ENCODE measurements around the gene NAT9. TPM values are rescaled to one million over a fixed set of nuclear protein-coding genes. Genes with fewer than 3 reads are reported as not detected.

NAT9 gene
- total and polyA plus RNA-seq, 4 donors: 12.1 to 59.9 (median 45.4) TPM

DNA sequence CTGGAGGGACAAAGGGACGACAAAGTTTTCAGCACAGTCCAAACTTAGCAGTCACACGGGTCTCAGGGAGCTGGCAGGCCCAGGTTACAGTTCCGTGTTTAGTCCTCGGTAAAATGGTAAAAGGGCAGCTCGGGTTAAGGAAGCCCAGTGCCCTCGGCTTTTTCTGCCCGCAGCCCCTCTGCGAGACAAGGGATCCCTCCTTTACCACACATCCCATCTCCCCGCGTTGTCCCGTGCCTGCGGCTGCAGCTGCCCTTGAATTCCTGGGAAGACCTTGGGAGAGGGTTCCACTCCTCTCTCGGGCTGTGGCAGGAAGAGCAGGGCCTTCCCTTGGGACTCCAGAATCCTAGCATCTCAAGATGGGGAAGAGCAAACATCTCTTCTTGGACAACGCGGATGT is 46.3 kb downstream of the NAT9 start:
- no peaks in the 10 kb centered on the region for H3K27me3 ChIP-seq (ENCODE audit: control insufficient read depth in 1 of 2, insufficient read depth in 2 of 2, low read length in 1 of 2)
- H3K36me3 ChIP-seq (ENCODE audit: control insufficient read depth in 1 of 2, insufficient read depth in 2 of 2, low read length in 1 of 2): no peaks in the 10 kb centered on the region
- DNase-seq (no peak), ATAC-seq (ENCODE audit: low FRiP score) (no peak)
- no peak overlapping the region for H3K27ac ChIP-seq (ENCODE audit: low read depth in 1 of 2, low read length in 2 of 2)
- H3K9me3 ChIP-seq (ENCODE audit: control insufficient read depth, low read length): no peaks in the 10 kb centered on the region
- no peak overlapping the region for H3K4me3 ChIP-seq (ENCODE audit: low read length in 2 of 2)
- intact Hi-C loops (cut with DNase I): no loop called here
- 70 to 80% methylated on average over 15 of the region's 15 CpGs for WGBS, 2 donors
- H3K4me1 ChIP-seq (ENCODE audit: control insufficient read depth in 1 of 2, insufficient read depth in 2 of 2, low read length in 2 of 2): no peaks in the 10 kb centered on the region

DNA sequence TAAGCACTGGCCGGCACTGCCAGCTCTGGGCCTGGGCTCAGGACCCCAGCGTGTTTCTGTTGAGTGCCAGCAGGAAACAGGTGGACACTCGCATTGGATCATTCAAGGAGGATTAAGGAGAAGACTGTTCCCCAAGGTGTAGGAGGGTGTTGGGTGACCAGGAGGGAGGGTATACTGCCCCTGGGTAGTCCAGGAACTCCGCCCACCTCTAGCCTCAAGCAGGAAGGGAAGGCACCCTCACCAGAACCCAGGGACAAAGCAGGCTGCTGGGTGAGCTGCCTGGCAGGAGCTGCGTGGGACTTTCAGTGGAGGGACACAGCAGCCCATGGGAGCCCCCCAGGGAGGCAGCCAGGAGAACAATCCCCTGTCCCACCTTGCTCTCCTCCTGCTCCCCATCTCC is 46.8 kb downstream of the NAT9 start:
- no peaks in the 10 kb centered on the region for H3K36me3 ChIP-seq (ENCODE audit: control insufficient read depth in 1 of 2, insufficient read depth in 2 of 2, low read length in 1 of 2)
- intact Hi-C loops (cut with DNase I): no loop called here
- no peaks in the 10 kb centered on the region for H3K4me1 ChIP-seq (ENCODE audit: control insufficient read depth in 1 of 2, insufficient read depth in 2 of 2, low read length in 2 of 2)
- H3K27ac ChIP-seq (ENCODE audit: low read depth in 1 of 2, low read length in 2 of 2): no peak overlapping the region
- no peak for DNase-seq
- H3K27me3 ChIP-seq (ENCODE audit: control insufficient read depth in 1 of 2, insufficient read depth in 2 of 2, low read length in 1 of 2): no peaks in the 10 kb centered on the region
- WGBS, 2 donors: 91 to 96% methylated on average over 5 of the region's 5 CpGs
- H3K4me3 ChIP-seq (ENCODE audit: low read length in 2 of 2): no peak overlapping the region
- H3K9me3 ChIP-seq (ENCODE audit: control insufficient read depth, low read length): no peaks in the 10 kb centered on the region
- no peak for ATAC-seq (ENCODE audit: low FRiP score)

DNA sequence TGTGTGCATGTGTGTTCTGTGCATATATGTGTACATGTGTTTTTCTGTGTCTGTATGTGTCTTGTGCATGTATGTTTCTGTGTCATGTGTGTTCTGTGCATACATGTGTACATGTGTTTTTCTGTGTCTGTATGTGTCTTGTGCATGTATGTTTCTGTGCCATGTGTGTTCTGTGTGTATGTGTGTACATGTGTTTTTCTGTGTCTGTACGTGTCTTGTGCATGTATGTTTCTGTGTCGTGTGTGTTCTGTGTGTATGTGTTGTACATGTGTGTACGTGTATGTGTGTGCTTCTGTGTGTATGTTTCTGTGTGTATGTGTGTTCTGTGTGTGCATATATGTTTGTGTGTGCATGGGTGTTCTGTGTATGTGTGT is 47.5 kb downstream of the NAT9 start:
- intact Hi-C loops (cut with DNase I): no loop called here
- no peaks in the 10 kb centered on the region for H3K27me3 ChIP-seq (ENCODE audit: control insufficient read depth in 1 of 2, insufficient read depth in 2 of 2, low read length in 1 of 2)
- no peaks in the 10 kb centered on the region for H3K9me3 ChIP-seq (ENCODE audit: control insufficient read depth, low read length)
- no peak for DNase-seq
- WGBS, 2 donors: 91 to 92% methylated on average over 3 of the region's 3 CpGs
- no peak overlapping the region for H3K27ac ChIP-seq (ENCODE audit: low read depth in 1 of 2, low read length in 2 of 2)
- H3K4me3 ChIP-seq (ENCODE audit: low read length in 2 of 2): no peak overlapping the region
- no peak for ATAC-seq (ENCODE audit: low FRiP score)
- no peaks in the 10 kb centered on the region for H3K36me3 ChIP-seq (ENCODE audit: control insufficient read depth in 1 of 2, insufficient read depth in 2 of 2, low read length in 1 of 2)
- no peaks in the 10 kb centered on the region for H3K4me1 ChIP-seq (ENCODE audit: control insufficient read depth in 1 of 2, insufficient read depth in 2 of 2, low read length in 2 of 2)

DNA sequence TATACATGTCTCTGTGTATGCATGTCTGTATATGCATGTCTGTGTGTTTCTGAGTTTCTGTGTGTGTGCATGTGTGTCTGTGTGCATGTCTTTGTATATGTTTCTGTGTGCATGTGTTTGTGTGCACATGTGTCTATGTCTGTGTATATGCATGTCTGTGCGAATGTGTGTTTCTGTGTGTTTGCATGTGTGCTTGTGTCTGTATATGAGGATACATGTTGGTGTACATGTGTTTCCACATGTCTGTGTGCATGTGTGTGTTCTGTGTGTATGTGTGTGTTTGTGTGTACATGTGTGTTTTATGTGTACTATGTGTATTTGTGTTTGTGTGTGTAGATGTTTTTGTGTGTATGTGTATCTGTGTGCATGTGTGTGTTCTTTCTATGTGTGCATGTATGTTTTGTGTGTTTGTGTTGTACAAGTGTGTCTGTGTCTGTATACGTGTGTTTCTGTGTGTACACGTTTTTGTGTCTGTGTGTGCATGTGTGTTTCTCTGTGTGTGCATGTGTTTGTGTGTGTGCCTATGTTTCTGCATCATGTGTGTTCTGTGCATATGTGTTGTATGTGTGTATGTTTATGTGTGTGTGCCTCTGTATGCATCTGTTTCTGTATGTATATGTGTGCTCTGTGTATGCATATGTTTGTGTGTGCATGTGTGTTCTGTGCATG is 48.0 kb downstream of the NAT9 start:
- H3K4me1 ChIP-seq (ENCODE audit: control insufficient read depth in 1 of 2, insufficient read depth in 2 of 2, low read length in 2 of 2): no peaks in the 10 kb centered on the region
- H3K4me3 ChIP-seq (ENCODE audit: low read length in 2 of 2): no peak overlapping the region
- ATAC-seq (ENCODE audit: low FRiP score) (no peak), DNase-seq (no peak)
- intact Hi-C loops (cut with DNase I): no loop called here
- 88 to 92% methylated on average over 3 of the region's 3 CpGs for WGBS, 2 donors
- no peaks in the 10 kb centered on the region for H3K36me3 ChIP-seq (ENCODE audit: control insufficient read depth in 1 of 2, insufficient read depth in 2 of 2, low read length in 1 of 2)
- no peak overlapping the region for H3K27ac ChIP-seq (ENCODE audit: low read depth in 1 of 2, low read length in 2 of 2)
- no peaks in the 10 kb centered on the region for H3K9me3 ChIP-seq (ENCODE audit: control insufficient read depth, low read length)
- no peaks in the 10 kb centered on the region for H3K27me3 ChIP-seq (ENCODE audit: control insufficient read depth in 1 of 2, insufficient read depth in 2 of 2, low read length in 1 of 2)

DNA sequence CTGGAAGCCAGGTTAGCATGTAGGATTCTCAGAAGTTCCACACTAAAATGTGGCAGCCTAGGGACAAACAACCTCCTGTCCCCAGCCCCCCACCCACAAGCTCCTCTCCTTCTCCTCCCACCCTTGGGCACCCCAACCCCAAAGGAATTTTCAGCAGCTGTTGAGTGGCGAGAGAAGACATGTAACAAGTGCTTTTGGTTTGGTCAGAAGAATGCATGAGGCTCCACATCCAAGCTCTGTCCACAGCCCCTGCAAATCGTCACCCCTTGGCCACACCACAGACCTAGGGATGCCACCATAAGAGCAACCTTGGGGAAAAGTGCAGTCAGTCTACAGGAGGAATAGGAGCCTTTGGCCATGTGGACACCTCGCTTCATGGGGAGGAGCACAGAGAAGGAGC is 51.0 kb downstream of the NAT9 start:
- DNase-seq (no peak), ATAC-seq (ENCODE audit: low FRiP score) (no peak)
- Histone ChIP-seq H3K4me1 (ENCODE audit: control insufficient read depth in 1 of 2, insufficient read depth in 2 of 2, low read length in 2 of 2) (no peaks in the 10 kb centered on the region), H3K27ac (ENCODE audit: low read depth in 1 of 2, low read length in 2 of 2) (no peak overlapping the region), H3K4me3 (ENCODE audit: low read length in 2 of 2) (no peak overlapping the region), H3K27me3 (ENCODE audit: control insufficient read depth in 1 of 2, insufficient read depth in 2 of 2, low read length in 1 of 2) (peaks cover 0 to 2% of the 10 kb centered on the region in 2 donors), H3K9me3 (ENCODE audit: control insufficient read depth, low read length) (peaks cover 6% of the 10 kb centered on the region), H3K36me3 (ENCODE audit: control insufficient read depth in 1 of 2, insufficient read depth in 2 of 2, low read length in 1 of 2) (no peaks in the 10 kb centered on the region)
- WGBS, 2 donors: 80 to 84% methylated on average over 3 of the region's 3 CpGs
- intact Hi-C loops (cut with DNase I): no loop called here

DNA sequence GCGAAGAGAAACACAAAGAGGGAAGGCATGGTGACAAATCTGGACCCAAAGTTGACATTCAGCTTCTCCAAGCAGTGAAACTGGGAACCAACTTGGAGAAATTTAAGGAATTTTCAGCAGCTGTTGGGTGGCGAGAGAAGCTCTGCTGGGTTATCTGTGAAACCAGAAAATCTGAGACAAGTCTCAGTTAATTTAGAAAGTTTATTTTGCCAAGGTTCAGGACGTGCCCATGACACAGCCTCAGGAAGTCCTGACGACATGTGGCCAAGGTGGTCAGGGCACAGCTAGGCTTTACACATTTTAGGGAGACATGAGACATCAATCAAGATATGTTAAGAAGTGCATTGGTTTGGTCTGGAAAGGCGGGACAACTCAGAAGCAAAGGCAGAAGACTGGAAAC is 52.3 kb downstream of the NAT9 start:
- Histone ChIP-seq H3K27me3 (ENCODE audit: control insufficient read depth in 1 of 2, insufficient read depth in 2 of 2, low read length in 1 of 2) (peaks cover 0 to 2% of the 10 kb centered on the region in 2 donors), H3K4me1 (ENCODE audit: control insufficient read depth in 1 of 2, insufficient read depth in 2 of 2, low read length in 2 of 2) (no peaks in the 10 kb centered on the region), H3K27ac (ENCODE audit: low read depth in 1 of 2, low read length in 2 of 2) (no peak overlapping the region), H3K36me3 (ENCODE audit: control insufficient read depth in 1 of 2, insufficient read depth in 2 of 2, low read length in 1 of 2) (no peaks in the 10 kb centered on the region), H3K4me3 (ENCODE audit: low read length in 2 of 2) (no peak overlapping the region), H3K9me3 (ENCODE audit: control insufficient read depth, low read length) (peaks cover 6% of the 10 kb centered on the region)
- DNase-seq: no peak
- no peak for ATAC-seq (ENCODE audit: low FRiP score)
- 42 to 53% methylated on average over 5 of the region's 5 CpGs for WGBS, 2 donors
- intact Hi-C loops (cut with DNase I): no loop called here

DNA sequence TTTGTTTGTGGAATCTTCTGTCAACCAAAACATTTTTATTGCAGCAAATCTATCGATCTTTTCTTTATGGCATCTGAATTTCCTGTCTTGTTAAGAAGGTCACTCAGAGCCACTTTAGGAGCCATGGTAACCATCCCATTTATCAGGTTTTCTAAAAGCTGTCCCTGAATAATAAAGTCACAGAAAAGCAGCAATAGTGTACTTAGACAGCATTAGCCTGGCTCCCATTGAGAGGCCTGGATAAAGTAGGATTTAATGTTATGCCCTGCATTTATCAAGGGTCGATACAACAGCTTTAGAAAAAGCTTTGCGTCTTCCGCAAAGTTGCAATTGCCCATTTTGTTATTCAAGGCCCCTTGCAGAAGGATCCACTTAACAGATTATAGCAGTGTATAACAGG is 53.4 kb downstream of the NAT9 start:
- WGBS, 2 donors: 72 to 83% methylated on average over 4 of the region's 4 CpGs
- no peak overlapping the region for H3K27ac ChIP-seq (ENCODE audit: low read depth in 1 of 2, low read length in 2 of 2)
- H3K36me3 ChIP-seq (ENCODE audit: control insufficient read depth in 1 of 2, insufficient read depth in 2 of 2, low read length in 1 of 2): no peaks in the 10 kb centered on the region
- ATAC-seq (ENCODE audit: low FRiP score) (no peak), DNase-seq (no peak)
- H3K4me3 ChIP-seq (ENCODE audit: low read length in 2 of 2): no peak overlapping the region
- H3K4me1 ChIP-seq (ENCODE audit: control insufficient read depth in 1 of 2, insufficient read depth in 2 of 2, low read length in 2 of 2): no peaks in the 10 kb centered on the region
- peaks cover 0 to 2% of the 10 kb centered on the region in 2 donors for H3K27me3 ChIP-seq (ENCODE audit: control insufficient read depth in 1 of 2, insufficient read depth in 2 of 2, low read length in 1 of 2)
- H3K9me3 ChIP-seq (ENCODE audit: control insufficient read depth, low read length): peaks cover 6% of the 10 kb centered on the region
- intact Hi-C loops (cut with DNase I): no loop called here

Small RNA genes lying within 50 kb of the gene (microRNA-seq; reads per million reads assigned to microRNA genes)
- 8.9 to 141 reads per million in 2 donors for gene MIR3615

Other genes with a start within 250 kb of the NAT9 start
- gene CD300LB, start 244.9 kb downstream of the NAT9 start, total RNA-seq: 1 to 10 TPM; 1.3 to 1.6 TPM
- 1 to 10 TPM in 1 of 2 donors, not detected in 1; 1.1 TPM for gene CD300LB, start 244.9 kb downstream of the NAT9 start, polyA plus RNA-seq
- 1 to 10 TPM; 2.2 to 2.9 TPM for gene CD300C, start 230.2 kb downstream of the NAT9 start, total RNA-seq
- gene CD300C, start 230.2 kb downstream of the NAT9 start, polyA plus RNA-seq: under 1 TPM; 0.28 to 0.88 TPM
- not detected for gene CD300H, start 208.8 kb downstream of the NAT9 start, total RNA-seq
- gene CD300H, start 208.8 kb downstream of the NAT9 start, polyA plus RNA-seq: not detected
- gene CD300LD, start 184.1 kb downstream of the NAT9 start, total RNA-seq: not detected
- gene CD300LD, start 184.1 kb downstream of the NAT9 start, polyA plus RNA-seq: under 1 TPM in 1 of 2 donors, not detected in 1; 0.75 TPM
- gene CD300E, start 152.6 kb downstream of the NAT9 start, total RNA-seq: 1 to 10 TPM; 2.8 to 4.3 TPM
- gene CD300E, start 152.6 kb downstream of the NAT9 start, polyA plus RNA-seq: under 1 TPM in 1 of 2 donors, not detected in 1; 0.18 TPM
- gene CD300LF, start 63.4 kb downstream of the NAT9 start, total RNA-seq: 1 to 10 TPM; 1.6 to 2.2 TPM
- gene CD300LF, start 63.4 kb downstream of the NAT9 start, polyA plus RNA-seq: 1 to 10 TPM in 1 of 2 donors, under 1 TPM in 1; 0.61 to 1.5 TPM
- 1 to 10 TPM; 1.4 to 3.4 TPM for gene RAB37, start 39.1 kb downstream of the NAT9 start, total RNA-seq
- gene RAB37, start 39.1 kb downstream of the NAT9 start, polyA plus RNA-seq: 1 to 10 TPM; 1.5 to 2.4 TPM
- gene NHERF1, start 27.7 kb downstream of the NAT9 start, total RNA-seq: 10 to 100 TPM; 17.6 to 21.1 TPM
- 10 to 100 TPM; 10.6 to 84.4 TPM for gene NHERF1, start 27.7 kb downstream of the NAT9 start, polyA plus RNA-seq
- 1 to 10 TPM in 1 of 2 donors, under 1 TPM in 1; 0.19 to 1.6 TPM for gene GRIN2C, start 83.5 kb upstream of the NAT9 start, total RNA-seq
- under 1 TPM in 1 of 2 donors, not detected in 1; 0.03 TPM for gene GRIN2C, start 83.5 kb upstream of the NAT9 start, polyA plus RNA-seq
- 1 to 10 TPM; 4.0 to 6.6 TPM for gene FDXR, start 96.6 kb upstream of the NAT9 start, total RNA-seq
- 10 to 100 TPM in 1 of 2 donors, 1 to 10 TPM in 1; 8.1 to 18.1 TPM for gene FDXR, start 96.6 kb upstream of the NAT9 start, polyA plus RNA-seq
- gene FADS6, start 117.3 kb upstream of the NAT9 start, total RNA-seq: not detected
- gene FADS6, start 117.3 kb upstream of the NAT9 start, polyA plus RNA-seq: 1 to 10 TPM in 1 of 2 donors, not detected in 1; 4.1 TPM
- not detected for gene USH1G, start 146.9 kb upstream of the NAT9 start, total RNA-seq
- under 1 TPM in 1 of 2 donors, not detected in 1; 0.13 TPM for gene USH1G, start 146.9 kb upstream of the NAT9 start, polyA plus RNA-seq
- not detected for gene OTOP2, start 147.9 kb upstream of the NAT9 start, total RNA-seq
- under 1 TPM in 1 of 2 donors, not detected in 1; 0.25 TPM for gene OTOP2, start 147.9 kb upstream of the NAT9 start, polyA plus RNA-seq
- not detected for gene OTOP3, start 159.6 kb upstream of the NAT9 start, total RNA-seq
- gene OTOP3, start 159.6 kb upstream of the NAT9 start, polyA plus RNA-seq: 1 to 10 TPM in 1 of 2 donors, not detected in 1; 1.8 TPM
- gene HID1, start 196.4 kb upstream of the NAT9 start, total RNA-seq: 10 to 100 TPM; 10.7 to 32.6 TPM
- gene HID1, start 196.4 kb upstream of the NAT9 start, polyA plus RNA-seq: 1 to 10 TPM; 6.1 to 7.8 TPM
- gene CDR2L, start 211.3 kb upstream of the NAT9 start, total RNA-seq: 10 to 100 TPM; 20.2 to 23.6 TPM
- gene CDR2L, start 211.3 kb upstream of the NAT9 start, polyA plus RNA-seq: 1 to 10 TPM; 5.8 to 7.4 TPM
- 10 to 100 TPM; 16.6 to 17.4 TPM for gene MRPL58, start 236.3 kb upstream of the NAT9 start, total RNA-seq
- gene MRPL58, start 236.3 kb upstream of the NAT9 start, polyA plus RNA-seq: 10 to 100 TPM; 25.2 to 31.2 TPM

All from aorta (tissue), 5 donors.